ENCODE results near the gene AKR1A1.
A peak's percentile ranks its signal among the peaks of the same experiment; 100 is the strongest.
"Not testable (repeated sequence)": the region's sequence is repeated elsewhere in the genome, so short reads cannot be mapped to it uniquely, and the experiment has no call there.

AKR1A1 gene

DNA sequence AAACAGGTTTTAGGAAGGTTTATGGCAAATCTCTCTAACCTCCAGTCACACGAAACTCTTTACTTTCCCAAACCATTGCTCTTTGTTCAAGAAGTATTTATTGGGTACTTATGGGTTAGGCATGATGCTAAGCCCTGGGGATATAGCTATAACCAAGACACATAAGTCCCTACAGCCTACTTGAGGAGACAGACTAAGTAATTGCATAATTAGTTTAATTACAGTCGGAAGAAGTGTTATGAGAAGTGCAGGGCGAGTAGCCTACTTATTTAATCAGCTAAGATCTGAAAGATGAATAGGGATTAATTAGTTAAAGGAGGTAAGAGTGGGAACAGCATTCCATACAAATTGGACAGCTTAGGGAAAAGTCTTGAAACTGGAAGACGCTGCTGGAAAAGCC, 20.0 kb downstream of the AKR1A1 start:
- DNase-seq, result no peak

DNA sequence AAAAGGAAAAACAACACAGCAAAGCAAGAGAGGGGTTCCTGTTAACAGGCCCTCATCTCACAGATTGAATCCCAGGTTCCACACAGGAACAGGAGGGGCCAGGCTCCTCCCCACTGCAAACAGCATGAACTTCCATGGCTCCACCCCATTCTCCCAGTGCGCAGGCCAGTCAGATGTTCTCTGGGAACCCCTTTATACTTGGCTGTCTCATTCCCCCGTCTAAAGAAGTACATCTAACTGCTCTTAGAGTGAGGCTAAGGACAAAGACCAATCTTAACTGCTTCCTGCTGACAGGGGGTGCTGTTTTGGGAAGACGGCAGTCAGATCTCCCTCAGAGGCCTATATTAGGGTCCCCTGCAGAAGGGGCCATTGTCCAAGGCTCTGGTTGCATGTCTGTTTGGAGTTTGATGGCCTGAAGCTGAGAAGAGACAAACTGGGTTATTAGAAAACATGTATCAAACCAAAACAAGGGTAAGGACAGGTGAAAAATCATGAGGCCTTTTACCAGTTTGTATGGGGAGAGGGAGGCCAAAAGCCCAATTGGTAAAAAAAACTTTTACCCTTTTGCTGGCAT, 22.7 kb downstream of the AKR1A1 start:
- DNase-seq, result no peak

DNA sequence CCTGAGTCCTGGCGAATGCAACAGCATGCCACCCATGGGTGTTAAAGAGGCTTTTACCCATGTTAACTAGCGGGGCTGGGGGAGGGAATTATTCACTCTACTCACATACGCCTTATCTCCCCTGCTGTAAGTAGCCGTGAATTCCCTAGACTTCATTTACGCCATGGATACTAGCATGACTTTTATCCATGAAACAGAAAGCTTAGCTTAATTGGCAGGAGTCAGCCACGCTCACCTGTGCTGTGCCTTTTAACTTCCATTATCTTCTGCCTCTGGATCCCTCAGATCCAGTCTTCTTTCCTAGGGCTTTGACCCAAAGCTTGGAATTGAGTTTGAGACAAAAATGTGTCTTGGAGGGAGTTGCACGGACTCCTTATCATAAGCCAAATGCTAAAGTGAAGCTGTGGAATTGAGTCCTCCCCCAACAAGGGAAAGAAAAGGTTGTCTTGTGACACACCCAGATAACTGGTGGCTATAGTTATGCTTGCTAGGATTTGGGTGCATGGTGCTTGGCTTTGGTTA, 23.5 kb downstream of the AKR1A1 start:
- DNase-seq, result no peak

- DNase-seq, result peak; percentile 95
These were observed 32.6 kb downstream of the AKR1A1 start for GRCh38 chr1:45583264-45583665.

DNA sequence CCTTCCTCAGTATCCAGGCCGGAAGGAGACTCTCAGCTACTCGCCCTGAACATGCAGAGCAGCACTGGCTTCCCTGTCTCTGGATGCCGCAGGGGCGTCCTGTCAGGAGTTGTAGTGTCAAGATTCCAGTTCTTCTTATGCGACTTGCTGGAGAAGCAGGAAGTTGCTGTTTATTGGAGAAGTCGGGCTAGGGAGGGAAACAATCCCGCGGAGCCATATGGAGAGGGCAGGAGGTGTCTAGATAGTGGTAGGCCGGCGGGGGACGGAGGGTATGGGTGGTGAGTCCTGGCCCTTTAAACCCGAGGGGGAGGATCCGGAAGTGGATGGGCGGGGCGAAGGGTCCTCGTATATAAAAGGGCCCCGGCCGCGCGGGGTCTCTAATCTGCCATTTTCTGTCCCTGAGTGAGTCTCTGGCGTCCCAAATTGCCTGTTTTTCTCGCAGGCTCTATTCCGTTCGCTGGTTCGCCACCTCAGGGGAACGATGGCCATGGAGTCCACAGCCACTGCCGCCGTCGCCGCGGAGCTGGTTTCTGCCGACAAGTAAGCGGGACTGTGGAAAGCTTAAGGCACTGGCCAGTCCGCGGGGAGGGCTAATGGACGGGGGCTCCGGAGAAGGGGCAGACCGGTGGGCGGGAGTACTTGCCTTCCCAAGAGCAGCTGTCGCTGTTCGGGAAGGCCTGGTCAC, 33.2 kb downstream of the AKR1A1 start, which contains the start of gene NASP:
NASP (plus strand) TSS at position 376 of the 685 bp plus-strand sequence; CDS start at position 482, 106 bp downstream.
- DNase-seq, result peak; percentile 40

GRCh38 chr1:45584351-45585109, 33.9 kb downstream of the AKR1A1 start:
- peak; percentile 73 for DNase-seq

DNA sequence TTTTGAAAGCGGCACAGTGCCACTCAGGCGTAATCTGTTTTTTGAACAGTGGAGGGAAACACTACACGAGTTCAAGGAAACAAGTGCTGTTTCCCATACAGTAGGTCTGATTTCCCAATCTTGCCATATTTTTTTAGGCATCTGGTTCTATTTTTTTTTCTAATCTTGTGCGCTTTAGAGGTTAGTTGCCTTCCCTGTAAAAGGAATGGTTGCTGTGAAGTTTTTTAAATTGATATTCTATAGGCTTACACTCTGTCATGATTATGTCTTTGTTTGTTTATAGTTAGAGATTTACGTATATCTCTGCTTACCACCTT, 34.4 kb downstream of the AKR1A1 start:
- no peak for DNase-seq

- no peak for DNase-seq
These were observed 35.0 kb downstream of the AKR1A1 start for GRCh38 chr1:45585496-45586075.

GRCh38 chr1:45586769-45587168, 36.1 kb downstream of the AKR1A1 start:
- no peak for DNase-seq

GRCh38 chr1:45589861-45590260, 39.2 kb downstream of the AKR1A1 start:
- DNase-seq, result no peak

DNA sequence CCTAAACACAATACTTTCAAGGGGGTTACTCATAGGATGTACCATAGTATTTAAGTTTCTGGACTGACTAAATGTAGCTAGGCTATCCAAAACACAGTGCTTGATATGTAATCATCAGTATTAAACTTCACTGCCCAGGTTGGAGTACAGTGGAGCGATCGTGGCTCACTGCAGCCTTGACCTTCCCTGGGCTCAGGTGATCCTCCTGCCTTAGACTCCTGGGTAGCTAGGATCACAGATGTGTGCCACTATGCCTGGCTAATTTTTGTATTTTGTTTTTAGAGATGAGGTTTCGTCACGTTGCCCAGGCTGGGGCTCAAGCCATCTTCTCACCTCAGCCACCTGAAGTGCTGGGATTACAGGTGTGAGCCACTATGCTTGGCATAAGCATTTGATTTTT, 43.8 kb downstream of the AKR1A1 start:
- no peak for DNase-seq

GRCh38 chr1:45596765-45597164, 46.1 kb downstream of the AKR1A1 start:
- DNase-seq, result not testable (repeated sequence)

- DNase-seq, result no peak
These were observed 53.6 kb downstream of the AKR1A1 start for GRCh38 chr1:45604239-45604638.

DNA sequence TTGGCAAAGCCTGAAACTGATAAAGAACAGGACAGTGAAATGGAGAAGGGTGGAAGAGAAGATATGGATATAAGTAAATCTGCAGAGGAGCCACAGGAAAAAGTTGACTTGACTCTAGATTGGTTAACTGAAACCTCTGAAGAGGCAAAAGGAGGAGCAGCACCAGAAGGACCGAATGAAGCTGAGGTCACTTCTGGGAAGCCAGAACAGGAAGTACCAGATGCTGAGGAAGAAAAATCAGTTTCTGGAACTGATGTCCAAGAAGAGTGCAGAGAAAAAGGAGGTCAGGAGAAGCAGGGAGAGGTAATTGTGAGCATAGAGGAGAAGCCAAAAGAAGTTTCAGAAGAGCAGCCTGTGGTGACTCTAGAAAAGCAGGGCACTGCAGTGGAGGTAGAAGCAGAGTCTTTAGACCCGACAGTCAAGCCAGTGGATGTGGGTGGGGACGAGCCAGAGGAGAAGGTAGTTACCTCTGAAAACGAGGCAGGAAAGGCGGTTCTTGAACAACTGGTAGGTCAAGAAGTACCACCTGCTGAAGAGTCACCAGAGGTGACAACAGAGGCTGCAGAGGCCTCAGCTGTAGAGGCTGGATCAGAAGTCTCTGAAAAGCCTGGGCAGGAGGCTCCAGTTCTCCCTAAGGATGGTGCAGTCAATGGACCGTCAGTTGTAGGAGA, 56.9 kb downstream of the AKR1A1 start:
- DNase-seq, result no peak

GRCh38 chr1:45608175-45609156, 57.8 kb downstream of the AKR1A1 start:
- DNase-seq, result no peak

DNA sequence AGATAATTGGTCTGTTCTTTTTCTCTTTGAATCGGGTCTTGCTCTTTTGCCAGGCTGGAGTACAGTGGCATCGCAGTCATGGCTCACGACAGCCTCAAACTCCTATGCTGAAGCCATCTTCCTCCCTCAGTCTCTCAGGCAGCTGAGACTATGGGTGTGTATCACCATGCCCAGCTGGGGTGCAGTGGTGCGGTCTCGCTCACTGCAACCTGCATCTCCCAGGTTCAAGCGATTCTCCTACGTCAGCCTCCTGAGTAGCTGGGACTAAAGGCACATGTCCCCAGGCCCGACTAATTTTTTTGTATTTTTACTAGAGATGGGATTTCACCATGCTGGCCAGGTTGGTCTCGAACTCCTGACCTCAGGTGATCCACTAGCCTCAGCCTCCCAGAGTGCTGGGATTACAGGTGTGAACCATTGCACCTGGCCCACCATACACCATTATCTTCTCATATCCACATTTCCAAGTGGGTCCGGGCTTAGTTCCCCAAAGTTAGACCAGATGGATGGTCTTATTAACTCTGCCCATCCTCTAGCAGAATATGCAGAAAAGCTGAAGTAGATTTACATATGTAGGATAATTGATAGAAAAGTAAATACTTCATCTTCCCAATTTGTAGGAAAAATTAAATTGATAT, 60.1 kb downstream of the AKR1A1 start:
- no peak for DNase-seq

DNA sequence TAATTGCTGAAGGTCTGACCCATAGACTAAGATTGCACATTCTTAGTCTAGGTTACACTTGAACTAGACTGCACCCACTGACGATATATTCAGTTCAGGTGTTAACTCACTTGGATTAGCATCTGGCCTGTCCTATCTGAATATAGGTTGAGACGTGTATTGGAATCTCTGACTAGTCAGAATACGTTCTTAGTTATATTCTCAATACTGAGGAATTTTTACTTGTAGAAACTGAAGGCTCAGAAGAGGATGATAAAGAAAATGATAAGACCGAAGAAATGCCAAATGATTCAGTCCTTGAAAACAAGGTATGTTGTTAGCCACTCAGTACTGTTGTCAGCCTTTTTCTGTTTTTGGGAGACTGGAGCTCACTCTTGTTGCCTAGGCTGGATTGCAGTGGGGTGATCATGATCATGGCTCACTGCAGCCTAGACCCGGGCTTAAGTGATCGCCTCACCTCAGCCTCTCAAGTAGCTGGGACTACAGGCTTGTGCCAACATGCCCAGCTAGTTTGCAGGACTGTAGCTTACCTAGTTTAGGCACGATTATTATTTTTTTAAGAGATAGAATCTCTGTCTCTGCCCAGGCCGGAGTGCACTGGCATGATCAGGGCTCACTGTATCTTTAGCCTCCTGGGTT, 62.4 kb downstream of the AKR1A1 start:
- DNase-seq, result no peak

DNA sequence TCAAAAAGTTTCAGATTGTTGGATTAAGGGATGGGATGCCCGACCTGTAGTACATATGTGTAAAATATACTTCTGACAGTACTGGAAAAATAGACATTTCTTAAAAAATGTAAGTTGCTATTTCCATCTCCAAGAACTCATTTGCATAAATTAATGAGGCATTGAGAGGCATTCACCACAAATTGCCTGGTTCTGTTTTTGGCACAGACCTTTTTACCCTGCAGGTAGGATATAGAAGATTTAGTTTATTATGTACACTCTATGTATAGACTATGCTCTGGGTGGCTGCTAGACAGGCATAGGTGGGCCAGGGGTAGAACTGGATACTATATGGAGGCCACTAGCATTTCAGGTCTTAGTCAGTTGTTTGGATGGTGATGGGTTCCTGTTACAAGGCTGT, 65.3 kb downstream of the AKR1A1 start:
- DNase-seq, result no peak

GRCh38 chr1:45617618-45618017, 67.0 kb downstream of the AKR1A1 start:
- DNase-seq, result no peak

DNA sequence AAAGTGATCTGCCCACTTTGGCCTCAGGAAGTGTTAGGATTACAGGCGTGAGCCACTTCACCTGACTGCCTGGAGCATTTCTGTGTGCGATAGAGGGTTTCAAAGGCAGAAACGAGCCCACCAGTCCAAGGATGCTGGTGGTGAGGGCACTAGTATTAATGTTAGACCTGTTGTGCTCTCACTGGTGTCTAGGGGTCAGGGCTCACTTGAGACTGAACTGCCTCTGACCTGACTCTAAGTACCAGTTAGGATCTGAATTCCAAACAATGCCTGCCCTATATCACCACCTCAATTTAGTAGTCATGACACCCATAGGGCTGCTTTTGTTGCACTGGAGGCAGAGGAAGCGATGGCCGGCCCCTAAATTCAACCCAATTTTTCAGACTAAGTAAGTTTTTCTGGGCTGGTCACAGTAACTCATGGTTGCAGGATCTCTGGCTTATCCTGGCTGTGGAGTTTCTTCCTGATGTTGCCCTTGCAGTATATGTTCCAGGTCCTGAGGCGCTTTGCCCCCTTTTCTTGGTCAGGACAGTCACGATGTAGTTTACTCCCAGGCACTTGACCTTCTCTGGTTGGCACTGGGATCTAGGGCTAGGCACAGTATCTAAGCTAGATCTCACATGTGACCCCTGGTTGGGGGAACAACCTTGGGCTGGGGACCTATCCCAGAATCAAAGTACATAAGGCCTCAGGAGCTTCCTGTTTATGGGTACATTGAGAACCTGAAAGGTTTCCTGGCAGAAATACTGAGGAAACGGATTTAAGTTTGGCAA, 68.7 kb downstream of the AKR1A1 start:
- no peak for DNase-seq
